Measurements from ENCODE around the gene MKI67.

Gene MKI67

DNA sequence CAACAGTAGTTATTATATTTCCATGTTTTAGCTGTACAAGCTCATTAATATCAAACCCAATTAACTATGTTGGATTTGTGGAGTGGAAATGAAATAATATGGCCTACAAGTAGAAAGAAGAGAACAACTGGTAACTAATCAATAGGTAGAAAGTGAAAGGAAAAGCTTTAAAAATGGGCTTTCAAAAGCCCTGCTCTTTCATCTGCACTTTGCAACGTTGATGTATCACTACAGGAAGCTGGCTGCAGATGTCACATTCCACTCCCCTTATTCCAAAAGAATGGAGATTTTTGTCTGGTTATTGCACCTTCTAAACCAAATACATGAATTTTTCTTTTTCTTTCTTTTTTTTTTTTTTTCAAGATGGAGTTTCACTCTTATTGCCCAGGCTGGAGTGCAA lies 11.7 kb upstream of the MKI67 start:
- no peak overlapping the region for H3K4me3 ChIP-seq
- no peaks in the 10 kb centered on the region for H3K36me3 ChIP-seq (ENCODE audit: insufficient read depth, low read length)
- TF ChIP-seq FOXP2 (optimal IDR thresholded peaks at IDR 0.05; ENCODE audit: control extremely low read depth, extremely low read length, insufficient read depth) (no peak), POLR2AphosphoS5 (IDR thresholded peaks at IDR 0.05; ENCODE audit: borderline replicate concordance, low read depth, low read length) (no peak), EZH2 (IDR thresholded peaks at IDR 0.05) (no peak)
- DNase-seq (ENCODE audit: low read depth, low spot score), result no peak
- no peak overlapping the region for H3K9ac ChIP-seq (ENCODE audit: insufficient read length)
- no peak overlapping the region for H3K27ac ChIP-seq
- H3K9me3 ChIP-seq (ENCODE audit: low read depth, low read length), result no peaks in the 10 kb centered on the region

- no peak overlapping the region for H3K27ac ChIP-seq
- H3K36me3 ChIP-seq (ENCODE audit: insufficient read depth, low read length), result no peaks in the 10 kb centered on the region
- TF ChIP-seq EZH2 (IDR thresholded peaks at IDR 0.05) (no peak), POLR2AphosphoS5 (IDR thresholded peaks at IDR 0.05; ENCODE audit: borderline replicate concordance, low read depth, low read length) (no peak), FOXP2 (optimal IDR thresholded peaks at IDR 0.05; ENCODE audit: control extremely low read depth, extremely low read length, insufficient read depth) (no peak)
- DNase-seq (ENCODE audit: low read depth, low spot score), result no peak
- H3K9ac ChIP-seq (ENCODE audit: insufficient read length), result no peak overlapping the region
- no peaks in the 10 kb centered on the region for H3K9me3 ChIP-seq (ENCODE audit: low read depth, low read length)
- H3K4me3 ChIP-seq, result no peak overlapping the region
Measured at GRCh38 chr10:128130051-128130450, 3.8 kb upstream of the MKI67 start.

GRCh38 chr10:128128582-128128981 lies 2.4 kb upstream of the MKI67 start:
- TF ChIP-seq EZH2 (IDR thresholded peaks at IDR 0.05) (no peak), FOXP2 (optimal IDR thresholded peaks at IDR 0.05; ENCODE audit: control extremely low read depth, extremely low read length, insufficient read depth) (no peak), POLR2AphosphoS5 (IDR thresholded peaks at IDR 0.05; ENCODE audit: borderline replicate concordance, low read depth, low read length) (no peak)
- H3K36me3 ChIP-seq (ENCODE audit: insufficient read depth, low read length), result peaks cover 10% of the 10 kb centered on the region
- H3K9me3 ChIP-seq (ENCODE audit: low read depth, low read length), result no peaks in the 10 kb centered on the region
- H3K4me3 ChIP-seq, result no peak overlapping the region
- no peak for DNase-seq (ENCODE audit: low read depth, low spot score)
- H3K9ac ChIP-seq (ENCODE audit: insufficient read length), result no peak overlapping the region
- H3K27ac ChIP-seq, result no peak overlapping the region

- Histone ChIP-seq H3K27ac (no peak overlapping the region), H3K36me3 (ENCODE audit: insufficient read depth, low read length) (peaks cover 35% of the 10 kb centered on the region), H3K4me3 (peak overlapping the region; percentile 82), H3K9me3 (ENCODE audit: low read depth, low read length) (no peaks in the 10 kb centered on the region), H3K9ac (ENCODE audit: insufficient read length) (peak overlapping the region; percentile 90)
- TF ChIP-seq POLR2AphosphoS5 (IDR thresholded peaks at IDR 0.05; ENCODE audit: borderline replicate concordance, low read depth, low read length) (no peak), EZH2 (IDR thresholded peaks at IDR 0.05) (no peak), FOXP2 (optimal IDR thresholded peaks at IDR 0.05; ENCODE audit: control extremely low read depth, extremely low read length, insufficient read depth) (no peak)
- DNase-seq (ENCODE audit: low read depth, low spot score), result no peak
Measured at GRCh38 chr10:128125416-128125943, 743 bp downstream of the MKI67 start.

DNA sequence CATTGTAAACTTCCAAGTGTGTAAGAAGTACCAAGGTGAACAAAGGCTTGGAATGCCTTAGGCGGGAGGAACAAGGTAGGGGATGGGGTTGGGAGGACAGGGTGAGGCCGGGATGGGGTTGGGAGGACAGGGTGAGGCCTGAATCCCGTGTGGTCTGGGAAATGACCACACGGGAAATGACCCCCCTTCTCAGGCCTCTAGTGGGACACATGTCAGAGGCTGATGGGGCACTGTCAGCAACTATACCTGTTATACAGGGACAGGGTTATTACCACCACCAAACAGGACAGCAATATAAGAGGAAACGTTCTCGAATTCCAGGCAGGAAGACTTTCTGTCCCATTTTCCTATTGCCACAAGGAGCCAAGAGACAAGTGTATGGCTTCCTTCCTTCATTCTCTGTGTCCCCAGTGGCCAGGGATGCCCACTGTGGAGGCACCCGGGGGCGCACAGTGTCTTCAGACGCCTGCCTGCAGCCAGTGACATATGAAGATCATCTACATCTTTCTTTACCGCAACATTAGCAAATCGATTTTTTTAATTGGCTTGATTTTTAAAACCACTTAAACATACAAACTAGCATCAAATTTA lies 1.3 kb downstream of the MKI67 start:
- H3K4me3 ChIP-seq, result peak overlapping the region; percentile 82
- TF ChIP-seq EZH2 (IDR thresholded peaks at IDR 0.05) (no peak), POLR2AphosphoS5 (IDR thresholded peaks at IDR 0.05; ENCODE audit: borderline replicate concordance, low read depth, low read length) (no peak), FOXP2 (optimal IDR thresholded peaks at IDR 0.05; ENCODE audit: control extremely low read depth, extremely low read length, insufficient read depth) (no peak)
- H3K27ac ChIP-seq, result no peak overlapping the region
- peaks cover 41% of the 10 kb centered on the region for H3K36me3 ChIP-seq (ENCODE audit: insufficient read depth, low read length)
- no peaks in the 10 kb centered on the region for H3K9me3 ChIP-seq (ENCODE audit: low read depth, low read length)
- H3K9ac ChIP-seq (ENCODE audit: insufficient read length), result peak overlapping the region; percentile 90
- DNase-seq (ENCODE audit: low read depth, low spot score), result no peak

GRCh38 chr10:128123846-128124245 lies 2.4 kb downstream of the MKI67 start:
- DNase-seq (ENCODE audit: low read depth, low spot score), result no peak
- Histone ChIP-seq H3K9ac (ENCODE audit: insufficient read length) (no peak overlapping the region), H3K4me3 (peak overlapping the region; percentile 82), H3K36me3 (ENCODE audit: insufficient read depth, low read length) (peaks cover 52% of the 10 kb centered on the region), H3K27ac (no peak overlapping the region), H3K9me3 (ENCODE audit: low read depth, low read length) (no peaks in the 10 kb centered on the region)
- no peak for TF ChIP-seq POLR2AphosphoS5 (IDR thresholded peaks at IDR 0.05; ENCODE audit: borderline replicate concordance, low read depth, low read length)
- TF ChIP-seq FOXP2 (optimal IDR thresholded peaks at IDR 0.05; ENCODE audit: control extremely low read depth, extremely low read length, insufficient read depth), result no peak
- TF ChIP-seq EZH2 (IDR thresholded peaks at IDR 0.05), result no peak

GRCh38 chr10:128122931-128123330 lies 3.3 kb downstream of the MKI67 start:
- H3K27ac ChIP-seq, result no peak overlapping the region
- no peak for TF ChIP-seq EZH2 (IDR thresholded peaks at IDR 0.05)
- no peak for TF ChIP-seq FOXP2 (optimal IDR thresholded peaks at IDR 0.05; ENCODE audit: control extremely low read depth, extremely low read length, insufficient read depth)
- no peak for TF ChIP-seq POLR2AphosphoS5 (IDR thresholded peaks at IDR 0.05; ENCODE audit: borderline replicate concordance, low read depth, low read length)
- H3K36me3 ChIP-seq (ENCODE audit: insufficient read depth, low read length), result peaks cover 58% of the 10 kb centered on the region
- DNase-seq (ENCODE audit: low read depth, low spot score), result no peak
- no peak overlapping the region for H3K4me3 ChIP-seq
- no peaks in the 10 kb centered on the region for H3K9me3 ChIP-seq (ENCODE audit: low read depth, low read length)
- H3K9ac ChIP-seq (ENCODE audit: insufficient read length), result no peak overlapping the region

DNA sequence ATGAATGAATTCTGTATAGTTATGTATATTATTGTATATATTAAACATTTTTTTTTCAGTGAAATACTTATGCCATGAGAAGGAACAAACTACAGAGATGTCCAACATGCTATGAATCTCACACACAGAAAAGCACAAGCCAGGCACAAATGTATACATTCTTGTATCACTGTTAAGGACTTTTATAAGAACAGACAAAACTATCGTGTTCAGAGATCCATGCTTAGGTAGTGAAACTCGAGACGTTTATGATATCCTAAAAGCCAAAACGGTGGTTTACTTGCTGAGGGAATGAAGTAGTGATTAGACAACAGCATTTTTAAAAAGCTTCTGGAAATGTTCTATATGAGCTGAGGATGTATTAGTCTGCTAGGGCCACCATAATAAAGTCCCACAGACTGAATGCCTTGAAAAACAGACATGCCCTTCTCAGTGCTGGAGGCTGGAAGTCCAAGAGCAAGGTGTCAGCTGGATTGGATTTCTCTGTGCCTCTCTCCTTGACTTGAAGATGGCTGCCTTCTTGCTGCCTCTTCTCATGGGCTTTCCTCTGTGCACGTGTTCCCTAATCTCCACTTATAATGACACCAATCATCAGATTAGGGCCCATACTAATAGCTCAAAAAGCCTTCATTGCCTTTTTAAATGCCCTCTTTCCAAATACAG lies 4.3 kb downstream of the MKI67 start:
- no peak for DNase-seq (ENCODE audit: low read depth, low spot score)
- H3K4me3 ChIP-seq, result no peak overlapping the region
- H3K9me3 ChIP-seq (ENCODE audit: low read depth, low read length), result no peaks in the 10 kb centered on the region
- peaks cover 65% of the 10 kb centered on the region for H3K36me3 ChIP-seq (ENCODE audit: insufficient read depth, low read length)
- TF ChIP-seq POLR2AphosphoS5 (IDR thresholded peaks at IDR 0.05; ENCODE audit: borderline replicate concordance, low read depth, low read length) (no peak), FOXP2 (optimal IDR thresholded peaks at IDR 0.05; ENCODE audit: control extremely low read depth, extremely low read length, insufficient read depth) (no peak), EZH2 (IDR thresholded peaks at IDR 0.05) (no peak)
- no peak overlapping the region for H3K9ac ChIP-seq (ENCODE audit: insufficient read length)
- H3K27ac ChIP-seq, result no peak overlapping the region
